Gastrocnemius medialis (tissue), 4 donors: ENCODE data around the gene EPDR1.

Source experiments
- POLR2A ChIP-seq, 2 donors: fragments of 450-650 bp; IDR thresholded peaks; one replicate each; pipeline ENCODE4 v1.6.1; 2017; ENCODE audit warnings: antibody characterized with exemption in 2 of 2, mild to moderate bottlenecking in 2 of 2, moderate library complexity in 2 of 2
- TF ChIP-seq, protein P1 (sequence below), 5 experiments: fragments of 450-650 bp in 3 of 5; fragments of 200-600 bp in 2 of 5; sonication (generic) in 2 of 5; IDR thresholded peaks in 4 of 5; conservative IDR thresholded peaks in 1 of 5; 1 replicate in 4 of 5; 2 replicates in 1 of 5; pipeline ENCODE4 v1.5.1; 2016 to 2019; ENCODE audit warnings: antibody characterized with exemption in 5 of 5, mild to moderate bottlenecking in 3 of 5, moderate library complexity in 3 of 5

DNA sequence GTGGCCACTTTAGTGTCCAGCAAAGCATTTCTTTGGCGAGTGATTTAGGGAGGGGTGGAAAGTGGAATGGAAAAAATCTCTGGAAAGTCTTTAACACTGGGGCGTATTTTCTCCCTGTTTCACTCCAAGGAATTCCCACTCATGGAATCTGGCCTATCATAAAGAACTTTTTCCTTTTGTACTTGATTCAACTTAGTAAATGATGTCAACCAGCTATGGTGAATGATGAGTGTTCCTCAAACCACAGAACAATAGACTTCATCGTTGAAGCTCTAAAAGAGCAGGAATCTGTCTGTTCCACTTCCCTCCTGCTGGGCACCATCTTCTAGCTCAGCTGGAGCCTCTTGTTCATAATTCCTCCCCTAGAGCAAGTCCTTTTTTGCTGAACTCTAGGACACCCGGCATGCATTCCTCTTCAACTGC, 66.5 kb downstream of the EPDR1 start:
- TF ChIP-seq, protein P1, sequence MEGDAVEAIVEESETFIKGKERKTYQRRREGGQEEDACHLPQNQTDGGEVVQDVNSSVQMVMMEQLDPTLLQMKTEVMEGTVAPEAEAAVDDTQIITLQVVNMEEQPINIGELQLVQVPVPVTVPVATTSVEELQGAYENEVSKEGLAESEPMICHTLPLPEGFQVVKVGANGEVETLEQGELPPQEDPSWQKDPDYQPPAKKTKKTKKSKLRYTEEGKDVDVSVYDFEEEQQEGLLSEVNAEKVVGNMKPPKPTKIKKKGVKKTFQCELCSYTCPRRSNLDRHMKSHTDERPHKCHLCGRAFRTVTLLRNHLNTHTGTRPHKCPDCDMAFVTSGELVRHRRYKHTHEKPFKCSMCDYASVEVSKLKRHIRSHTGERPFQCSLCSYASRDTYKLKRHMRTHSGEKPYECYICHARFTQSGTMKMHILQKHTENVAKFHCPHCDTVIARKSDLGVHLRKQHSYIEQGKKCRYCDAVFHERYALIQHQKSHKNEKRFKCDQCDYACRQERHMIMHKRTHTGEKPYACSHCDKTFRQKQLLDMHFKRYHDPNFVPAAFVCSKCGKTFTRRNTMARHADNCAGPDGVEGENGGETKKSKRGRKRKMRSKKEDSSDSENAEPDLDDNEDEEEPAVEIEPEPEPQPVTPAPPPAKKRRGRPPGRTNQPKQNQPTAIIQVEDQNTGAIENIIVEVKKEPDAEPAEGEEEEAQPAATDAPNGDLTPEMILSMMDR (IDR thresholded peaks at IDR 0.05 in 4 of 5, conservative IDR thresholded peaks at IDR 0.05 in 1 of 5): no peak
- TF ChIP-seq POLR2A (IDR thresholded peaks at IDR 0.05): no peak
